SK-MEL-5 (cell line): ENCODE results near the gene FAM151A. TPM values are rescaled to one million over a fixed set of nuclear protein-coding genes. Genes with fewer than 3 reads are reported as not detected.

ENCODE experiments used
- DNase-seq: peaks from one replicate; pipeline ENCODE4 v3.0.0-alpha.2; 2016; ENCODE audit warnings: low read depth, low spot score
- in situ Hi-C: cut with HindIII; loops from 2 replicates; pipeline ENCODE4 v1.10.0; 2016; ENCODE audit warnings: low sequenced_read_pairs, high pct_unique_total_duplicates, low pct_unique_long_range_greater_than_20kb
- total RNA-seq: library from RNA; depleted of rRNA; stranded (reverse); fragments of >200 nt; shearing (Covaris generic); gene quantifications from 2 replicates; pipeline ENCODE4 v1.2.3, GENCODE V29; 2014; rRNA removed

The FAM151A gene
- total RNA-seq, 1 experiment from 2014 or later, result not detected

DNA sequence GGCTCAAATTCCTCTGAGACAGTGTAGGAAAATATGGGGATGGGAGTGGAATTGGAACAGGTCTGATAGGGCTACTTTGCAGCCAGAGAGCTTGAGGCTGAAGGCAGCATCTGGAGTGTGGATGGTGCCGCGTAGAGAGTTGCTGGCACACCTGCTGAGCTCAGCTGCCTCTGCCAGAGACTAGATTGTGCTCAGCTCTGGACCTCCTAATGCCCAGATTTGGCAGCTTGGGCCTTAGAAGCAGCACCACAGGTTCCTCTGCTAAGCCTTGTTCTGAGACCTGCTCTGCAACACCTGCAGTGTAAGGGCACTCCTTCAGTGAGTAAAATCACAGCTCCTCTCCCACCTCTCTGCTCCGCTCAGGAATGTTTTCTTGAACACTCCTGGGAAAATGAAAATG is 52.0 kb downstream of the FAM151A start:
- DNase-seq, result no peak
- in situ Hi-C loops, result no loop called here

GRCh38 chr1:54570161-54570560 is 53.2 kb downstream of the FAM151A start:
- DNase-seq, result no peak
- in situ Hi-C loops, result no loop called here

GRCh38 chr1:54569339-54569738 is 54.0 kb downstream of the FAM151A start:
- in situ Hi-C loops, result no loop called here

DNA sequence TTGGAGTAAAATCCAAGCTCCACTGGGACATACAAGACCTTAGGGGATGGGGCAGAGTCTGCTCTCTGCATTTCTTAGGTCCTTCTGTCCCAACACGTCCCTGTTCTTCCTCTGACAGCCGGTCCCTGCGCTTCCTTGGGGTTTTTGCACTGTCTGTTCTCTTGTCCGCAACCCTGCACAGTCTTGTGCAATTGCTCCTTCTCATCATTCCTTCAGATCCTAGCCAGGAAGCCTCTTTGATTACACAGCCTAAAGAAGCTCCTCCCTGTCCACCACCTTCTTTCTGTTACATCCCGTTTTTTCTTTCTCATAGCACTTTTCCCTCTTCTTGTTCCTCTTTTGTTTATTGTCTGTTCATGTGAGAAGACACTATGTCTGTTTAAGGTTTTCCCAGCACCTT is 55.4 kb downstream of the FAM151A start:
- in situ Hi-C loops, result no loop called here

More at GRCh38 chr1:54569339-54569738, 54.0 kb downstream of the FAM151A start:
- no peak for DNase-seq

DNA sequence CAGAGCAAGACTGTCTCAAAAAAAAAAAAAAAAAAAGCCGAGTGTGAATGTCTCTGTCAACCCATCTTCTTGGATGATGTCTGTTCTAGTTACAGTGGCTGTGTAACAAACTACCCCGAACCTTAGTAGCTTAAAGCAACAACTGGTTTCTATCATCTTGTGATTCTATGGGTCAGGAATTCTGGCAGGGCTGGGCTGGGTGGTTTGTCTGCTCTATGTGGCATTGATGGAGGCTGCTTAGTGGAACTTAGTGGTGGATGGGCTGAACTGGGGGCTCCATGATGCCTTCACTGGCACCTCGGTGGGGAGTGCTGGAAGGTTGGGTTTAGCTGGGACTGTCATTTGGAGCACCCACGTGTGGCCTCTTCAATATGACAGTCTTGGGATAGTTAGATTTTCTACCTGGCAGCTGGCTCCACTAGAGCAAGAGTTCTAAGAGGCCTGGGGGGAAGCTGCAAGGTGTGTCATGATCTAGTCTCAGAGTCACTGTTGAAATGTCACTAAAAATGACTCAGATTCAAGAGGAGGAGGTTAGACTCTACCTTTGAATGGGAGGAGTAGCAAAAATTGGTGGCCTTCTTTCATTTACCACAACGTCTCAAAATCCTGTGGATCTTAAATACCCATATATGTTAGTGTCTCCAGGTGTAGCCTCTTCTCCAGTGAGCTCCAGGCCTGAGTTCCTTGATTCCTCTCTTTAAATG is 56.7 kb downstream of the FAM151A start:
- no peak for DNase-seq

More for the DNA sequence above, 55.4 kb downstream of the FAM151A start:
- no peak for DNase-seq

GRCh38 chr1:54565113-54565501 is 58.2 kb downstream of the FAM151A start:
- no peak for DNase-seq
- in situ Hi-C loops, result no loop called here

More for the DNA sequence above, 56.7 kb downstream of the FAM151A start:
- in situ Hi-C loops, result no loop called here

- in situ Hi-C loops, result no loop called here
- no peak for DNase-seq
These were observed 58.8 kb downstream of the FAM151A start for GRCh38 chr1:54564312-54565112.

GRCh38 chr1:54559771-54560231 is 63.5 kb downstream of the FAM151A start:
- in situ Hi-C loops, result no loop called here
- DNase-seq, result no peak

Other genes starting within 250 kb of the FAM151A start
- 3.7 and 5.1 TPM in 2 replicates for gene SSBP3, start 217.1 kb downstream of the FAM151A start, total RNA-seq
- 0.13 and 0.61 TPM in 2 replicates for gene ACOT11, start 75.3 kb downstream of the FAM151A start, total RNA-seq
- gene MROH7, start 18.3 kb upstream of the FAM151A start, total RNA-seq, result 0.11 TPM in 1 of 2 replicates, not detected in the other
- 24.1 and 31.1 TPM in 2 replicates for gene TTC4, start 92.3 kb upstream of the FAM151A start, total RNA-seq
- 7.1 and 7.3 TPM in 2 replicates for gene PARS2, start 141.0 kb upstream of the FAM151A start, total RNA-seq
- gene TTC22, start 177.8 kb upstream of the FAM151A start, total RNA-seq, result not detected in 2 replicates